T follicular helper cell (primary cell): ENCODE data around the gene IGFBP7.
"Not testable (repeated sequence)": the region's sequence is repeated elsewhere in the genome, so short reads cannot be mapped to it uniquely, and the experiment has no call there.

Source experiments
- DNase-seq: peaks from one replicate; pipeline ENCODE4 v3.0.0-alpha.2; 2020; ENCODE audit warnings: low read depth

IGFBP7 gene

DNA sequence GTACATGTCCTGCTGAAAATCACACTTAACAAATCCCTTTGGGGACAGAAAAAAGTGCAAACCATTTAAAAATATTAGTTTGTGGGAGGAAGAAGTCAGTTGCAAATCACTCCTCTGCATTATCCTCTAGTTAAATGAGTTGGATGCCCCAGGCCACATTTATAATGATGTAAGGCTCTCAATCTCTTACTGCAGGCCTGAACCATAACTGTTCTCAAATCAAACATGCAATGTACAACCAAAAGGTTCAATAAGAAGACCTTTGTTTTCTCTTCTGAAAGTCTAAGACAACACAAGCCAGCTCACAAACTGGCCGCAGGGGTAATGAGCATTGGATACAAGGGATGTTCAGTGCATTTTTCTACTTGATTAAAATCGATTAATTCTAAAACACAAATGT lies 39.7 kb downstream of the IGFBP7 start:
- no peak for DNase-seq

GRCh38 chr4:57068237-57068981 lies 41.8 kb downstream of the IGFBP7 start:
- no peak for DNase-seq

GRCh38 chr4:57065730-57066482 lies 44.3 kb downstream of the IGFBP7 start:
- DNase-seq = no peak

DNA sequence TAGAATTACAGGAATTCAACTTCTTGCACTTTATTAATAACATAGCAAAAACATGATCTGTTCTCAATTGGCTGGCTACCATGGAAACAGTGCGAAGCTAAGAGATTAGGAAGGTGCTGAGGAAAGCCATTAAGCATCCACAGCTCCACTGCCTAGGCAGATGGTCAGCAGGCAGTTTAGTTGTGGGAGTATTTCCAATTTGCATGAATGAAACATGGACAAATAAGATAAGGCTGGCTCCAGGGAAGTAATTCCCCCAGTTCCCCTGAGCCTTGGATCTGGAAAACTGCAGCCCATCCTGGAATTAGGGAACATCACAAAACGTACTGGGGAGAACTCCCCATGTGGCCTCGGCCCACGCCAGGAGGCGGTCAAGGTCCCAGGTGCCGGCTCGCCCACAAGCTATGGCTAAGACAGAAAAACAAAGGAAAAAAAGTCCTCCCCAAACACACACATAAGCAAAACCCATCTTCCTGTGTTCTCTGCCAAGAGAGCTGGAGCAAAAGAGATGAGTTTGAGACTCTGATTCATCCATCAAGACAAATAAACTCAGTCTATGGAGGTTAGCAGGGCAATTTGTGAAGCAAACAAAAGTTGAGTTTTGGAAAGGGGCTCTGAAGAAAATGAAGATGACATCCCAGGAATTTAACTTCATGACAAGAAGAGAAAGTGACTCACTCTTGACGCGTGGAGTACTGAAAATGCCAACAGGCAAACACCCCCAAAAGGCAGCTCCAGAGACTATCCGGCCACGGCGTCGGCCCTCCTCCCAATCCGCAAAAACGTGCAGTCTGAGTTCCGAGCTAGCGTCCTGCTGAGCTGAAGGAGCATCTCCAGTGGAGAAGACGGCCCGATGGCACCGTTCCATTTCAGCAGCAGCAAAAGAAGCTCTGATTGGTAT lies 45.1 kb downstream of the IGFBP7 start:
- no peak for DNase-seq

DNA sequence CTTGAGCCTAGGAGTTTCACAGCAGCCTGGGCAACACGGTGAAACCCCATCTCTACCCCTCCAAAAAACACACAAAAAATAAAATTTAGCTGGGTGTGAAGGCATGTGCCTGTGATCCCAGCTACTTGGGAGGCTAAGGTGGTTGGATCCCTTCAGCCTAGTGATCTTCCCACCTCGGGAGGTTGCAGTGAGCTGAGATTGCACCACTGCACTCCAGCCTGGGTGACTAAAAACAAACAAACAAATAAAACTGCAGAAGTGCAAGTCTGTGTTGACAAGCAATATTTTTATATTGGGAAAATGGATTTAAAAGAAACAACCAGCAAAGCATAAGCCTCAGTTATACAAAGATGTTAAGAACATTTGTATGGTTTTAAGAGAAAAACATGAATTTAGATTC lies 46.1 kb downstream of the IGFBP7 start:
- DNase-seq = no peak

GRCh38 chr4:57063518-57063917 lies 46.7 kb downstream of the IGFBP7 start:
- DNase-seq = no peak

GRCh38 chr4:57061395-57061794 lies 48.8 kb downstream of the IGFBP7 start:
- no peak for DNase-seq

DNA sequence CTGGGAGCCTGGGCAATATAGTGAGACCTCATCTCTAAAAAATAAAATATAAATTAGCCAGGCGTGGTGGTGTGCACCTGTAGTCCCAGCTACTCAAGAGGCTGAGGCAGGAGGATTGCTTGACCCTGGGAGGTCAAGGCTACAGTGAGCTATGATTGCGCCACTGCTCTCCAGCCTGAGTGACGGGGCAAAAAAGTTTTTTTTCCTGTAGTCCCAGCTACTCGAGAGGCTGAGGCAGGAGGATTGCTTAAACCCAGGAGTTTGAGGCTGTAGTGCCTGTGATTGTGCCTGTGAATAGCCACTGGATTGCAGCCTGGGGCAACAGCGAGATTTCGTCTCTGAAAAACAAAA lies 49.5 kb downstream of the IGFBP7 start:
- DNase-seq = not testable (repeated sequence)

GRCh38 chr4:57059890-57060716 lies 50.1 kb downstream of the IGFBP7 start:
- DNase-seq = no peak

DNA sequence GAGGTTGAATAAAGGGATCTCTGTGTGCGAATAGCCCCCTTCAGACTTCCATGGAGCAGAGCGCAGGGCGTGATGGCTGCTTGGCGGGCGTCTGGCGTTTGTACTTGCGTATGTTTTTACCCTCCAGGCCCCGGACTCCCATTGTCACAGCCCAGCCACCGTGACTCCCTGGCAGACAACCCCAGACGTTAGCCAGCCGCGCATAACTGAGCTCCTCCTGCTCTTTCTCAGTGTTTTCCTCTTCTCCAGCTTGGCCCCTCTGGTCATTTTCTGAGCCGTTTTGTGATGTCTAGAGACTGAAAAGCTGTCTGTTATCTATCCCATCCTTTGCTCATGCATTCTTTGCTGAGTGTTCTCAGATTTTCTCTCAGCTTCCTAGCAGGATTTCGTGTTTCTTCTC lies 54.3 kb downstream of the IGFBP7 start:
- no peak for DNase-seq

- no peak for DNase-seq
These were observed 56.7 kb downstream of the IGFBP7 start for GRCh38 chr4:57053508-57053907.

DNA sequence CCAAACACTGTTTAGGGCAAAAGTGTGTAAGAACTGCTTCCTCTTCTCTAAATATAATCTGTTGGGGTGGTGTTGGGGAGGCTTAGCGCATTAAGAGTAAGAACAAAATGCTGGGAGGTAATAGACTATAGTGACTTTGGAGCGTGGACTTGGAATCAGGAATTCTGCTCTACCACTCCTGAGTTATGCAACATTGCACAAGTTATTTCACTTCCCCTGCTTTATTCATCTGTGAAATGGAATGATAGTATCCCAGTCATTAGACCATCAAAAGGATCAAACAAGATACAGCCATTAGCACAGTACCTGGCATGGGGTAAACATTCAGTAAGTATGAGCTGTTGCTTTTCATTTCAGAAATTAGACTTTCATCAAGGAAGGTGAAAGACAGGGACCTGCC lies 58.7 kb downstream of the IGFBP7 start:
- no peak for DNase-seq

- DNase-seq = no peak
These were observed 59.1 kb downstream of the IGFBP7 start for GRCh38 chr4:57051095-57051494.

DNA sequence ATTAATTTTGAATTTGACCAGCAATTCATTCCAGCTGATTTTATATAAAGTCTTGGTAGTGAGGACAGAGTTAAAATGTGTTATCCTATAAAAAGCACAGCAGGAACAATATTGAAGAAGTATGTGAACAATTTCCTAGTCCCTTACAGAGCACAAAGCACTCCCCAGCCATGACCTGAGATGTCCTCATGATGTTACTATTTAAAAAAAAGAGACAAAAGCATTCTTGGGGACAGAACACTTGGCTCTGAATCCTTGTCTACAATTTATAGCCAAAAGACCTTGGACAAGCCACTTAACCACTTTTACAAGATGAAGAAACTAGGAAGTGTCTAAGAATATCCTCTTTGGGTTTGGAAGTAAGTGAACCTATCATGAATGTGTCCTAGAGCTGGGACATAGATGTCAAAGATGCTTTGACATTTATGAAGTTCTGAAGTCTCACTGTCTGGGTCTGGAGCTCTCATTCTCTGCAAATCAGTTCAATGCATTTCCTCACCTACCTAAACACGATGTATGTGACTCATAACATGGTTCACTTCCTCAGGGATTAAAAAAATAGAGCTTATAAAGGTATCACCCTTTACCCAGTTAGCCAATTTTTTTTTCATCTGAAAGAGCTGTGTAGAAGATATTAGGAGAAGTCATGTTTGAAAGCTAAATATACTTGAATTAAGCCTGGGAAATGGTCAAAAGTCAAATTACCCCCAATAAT lies 61.4 kb downstream of the IGFBP7 start:
- no peak for DNase-seq

GRCh38 chr4:57047046-57047445 lies 63.1 kb downstream of the IGFBP7 start:
- DNase-seq = not testable (repeated sequence)

- no peak for DNase-seq
These were observed 65.2 kb downstream of the IGFBP7 start for GRCh38 chr4:57044996-57045395.

GRCh38 chr4:57044279-57044678 lies 65.9 kb downstream of the IGFBP7 start:
- no peak for DNase-seq

DNA sequence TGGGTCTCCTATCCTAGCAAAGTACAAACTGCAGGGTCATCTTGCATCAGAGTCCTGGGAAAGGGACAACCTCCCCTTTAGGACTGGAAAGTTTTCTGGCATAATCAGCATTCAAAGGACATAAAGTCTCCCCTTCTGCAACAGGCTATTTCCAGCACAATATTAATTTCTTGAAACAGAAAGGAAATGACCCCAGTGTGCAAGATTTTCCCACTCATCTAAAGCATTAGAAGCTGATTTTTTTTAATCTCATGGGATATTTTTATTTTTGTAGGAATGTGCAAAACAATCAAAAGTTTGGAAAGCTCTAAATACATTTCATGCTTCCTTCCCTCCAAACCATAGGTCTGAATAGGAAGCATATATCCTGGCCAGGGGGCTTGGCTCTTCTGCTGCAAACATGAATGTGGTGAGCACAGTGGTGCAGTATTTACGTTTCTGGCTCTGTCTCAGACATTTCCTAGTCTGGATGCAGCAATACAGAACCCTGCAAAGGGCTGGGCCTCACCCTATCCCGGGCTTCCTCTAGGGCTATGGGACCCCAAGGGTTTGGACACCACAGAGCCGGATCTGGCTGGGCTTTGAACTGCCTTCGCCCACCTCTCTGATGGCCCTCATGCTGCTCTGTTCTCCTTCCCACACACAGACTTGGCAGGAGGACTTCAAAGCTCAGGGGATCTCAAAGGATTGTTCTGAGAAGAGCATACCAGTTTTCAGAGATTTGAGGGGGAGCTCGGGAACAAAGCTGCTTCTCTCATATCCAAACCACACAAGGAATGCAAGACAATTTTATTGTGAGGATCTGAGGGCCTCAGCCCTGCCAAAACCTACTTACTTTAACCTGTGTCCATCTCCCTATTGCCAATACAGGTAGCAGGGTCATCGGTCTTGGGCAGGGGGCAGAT lies 66.6 kb downstream of the IGFBP7 start:
- no peak for DNase-seq

DNA sequence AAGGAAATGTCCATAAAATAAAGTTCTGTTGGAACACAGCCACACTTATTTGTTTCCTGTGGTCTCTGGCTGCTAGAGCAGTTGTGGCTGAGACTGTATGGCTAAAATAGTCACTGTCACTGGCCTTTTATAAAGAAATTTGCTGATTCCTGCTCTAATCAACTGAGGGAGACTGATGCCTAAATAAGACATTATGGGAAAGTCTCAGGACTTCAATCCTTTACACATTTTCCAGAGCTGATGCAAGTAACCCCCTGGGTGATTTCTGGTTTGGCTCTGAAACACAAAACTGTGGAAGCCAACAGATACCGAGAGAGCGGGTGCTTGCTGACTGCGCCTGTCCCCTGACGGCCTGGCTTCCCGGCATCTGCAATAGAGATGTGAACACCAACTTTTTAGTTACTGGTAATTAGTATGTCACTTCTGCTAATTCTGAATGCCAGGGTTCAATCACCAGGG lies 67.4 kb downstream of the IGFBP7 start:
- no peak for DNase-seq

DNA sequence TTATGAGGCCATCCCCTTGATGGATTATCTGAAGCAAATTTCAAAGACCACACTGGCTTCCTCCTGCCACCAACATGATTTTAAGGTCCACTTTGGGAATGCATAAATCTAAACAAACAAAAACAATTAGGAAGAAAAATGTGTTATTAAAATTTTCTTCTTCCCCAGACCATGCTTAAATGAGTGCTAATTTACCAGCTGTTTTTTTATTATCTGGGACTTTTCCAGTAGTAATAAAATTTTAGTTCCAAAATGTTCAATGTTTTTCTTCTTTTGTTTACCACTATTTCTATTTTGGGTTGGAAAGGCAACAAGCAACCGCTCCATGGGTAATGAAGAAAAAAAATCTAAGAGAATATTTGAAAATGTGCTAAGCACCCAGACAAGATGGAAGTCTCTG lies 69.2 kb downstream of the IGFBP7 start:
- DNase-seq = no peak
